Neural progenitor cell (in vitro differentiated cells): ENCODE measurements around the gene PCSK2. TPM values are rescaled to one million over a fixed set of nuclear protein-coding genes. Genes with fewer than 3 reads are reported as not detected.

Source experiments
- DNase-seq: peaks from one replicate; pipeline ENCODE4 v3.0.0-alpha.2; 2016; ENCODE audit warnings: low spot score
- H2AFZ ChIP-seq: fragments of 200-600 bp; sonication (generic); replicated peaks from 2 replicates; pipeline ENCODE4 v1.6.1; 2016; ENCODE audit warnings: antibody characterized with exemption
- H3F3A ChIP-seq: fragments of 200-600 bp; sonication (generic); 2 replicates; pipeline ENCODE4 v1.6.1; 2016; ENCODE audit warnings: antibody characterized with exemption, low read depth
- H3K27ac ChIP-seq: fragments of 200-600 bp; sonication (generic); 2 replicates; pipeline ENCODE4 v1.5.1; 2016; ENCODE audit warnings: mild to moderate bottlenecking
- H3K27me3 ChIP-seq: fragments of 200-600 bp; sonication (generic); 2 replicates; pipeline ENCODE4 v1.6.1; 2016; ENCODE audit warnings: mild to moderate bottlenecking, moderate library complexity
- H3K36me3 ChIP-seq: fragments of 200-600 bp; sonication (generic); 2 replicates; pipeline ENCODE4 v1.5.1; 2016
- H3K4me1 ChIP-seq: fragments of 200-600 bp; sonication (generic); 2 replicates; pipeline ENCODE4 v1.6.1; 2016; ENCODE audit warnings: mixed run types
- H3K4me2 ChIP-seq: fragments of 200-600 bp; sonication (generic); 2 replicates; pipeline ENCODE4 v1.6.1; 2016
- H3K4me3 ChIP-seq: fragments of 200-600 bp; sonication (generic); 2 replicates; pipeline ENCODE4 v1.5.1; 2016
- H3K79me2 ChIP-seq: fragments of 200-600 bp; sonication (generic); 2 replicates; pipeline ENCODE4 v1.6.1; 2016; ENCODE audit warnings: low read depth
- H3K9ac ChIP-seq: fragments of 200-600 bp; sonication (generic); 2 replicates; pipeline ENCODE4 v1.6.1; 2016
- H3K9me3 ChIP-seq: fragments of 200-600 bp; sonication (generic); 2 replicates; pipeline ENCODE4 v1.5.1; 2016; ENCODE audit warnings: low read depth
- H4K20me1 ChIP-seq: fragments of 200-600 bp; sonication (generic); 2 replicates; pipeline ENCODE4 v1.6.1; 2016; ENCODE audit warnings: low read depth
- H3K27ac Mint-ChIP-seq: 3 replicates; pipeline ENCODE4 v1.8.0; 2021; ENCODE audit warnings: mixed read lengths
- H3K27me3 Mint-ChIP-seq: 2 replicates; pipeline ENCODE4 v1.8.0; 2022; ENCODE audit warnings: low read depth, mild to moderate bottlenecking, inconsistent platforms, moderate library complexity, mixed read lengths; ENCODE audit not compliant: insufficient read depth
- H3K36me3 Mint-ChIP-seq: 3 replicates; pipeline ENCODE4 v1.8.0; 2021; ENCODE audit warnings: mixed read lengths
- H3K4me1 Mint-ChIP-seq: 3 replicates; pipeline ENCODE4 v1.8.0; 2021; ENCODE audit warnings: mixed read lengths
- H3K4me3 Mint-ChIP-seq: 3 replicates; pipeline ENCODE4 v1.8.0; 2021; ENCODE audit warnings: mild to moderate bottlenecking, moderate library complexity, mixed read lengths
- H3K9me3 Mint-ChIP-seq: 3 replicates; pipeline ENCODE4 v1.8.0; 2020; ENCODE audit warnings: mixed read lengths
- EZH2 ChIP-seq: fragments of 200-600 bp; sonication (generic); IDR thresholded peaks from 2 replicates; pipeline ENCODE4 v1.6.1; 2017; ENCODE audit warnings: antibody characterized with exemption, mild to moderate bottlenecking, moderate library complexity
- EZH2phosphoT487 ChIP-seq: fragments of 200-600 bp; sonication (generic); IDR thresholded peaks from 2 replicates; pipeline ENCODE4 v1.6.1; 2017; ENCODE audit warnings: antibody characterized with exemption
- total RNA-seq: library from RNA; depleted of rRNA; stranded (reverse); fragments of >200 nt; gene quantifications from 2 replicates; pipeline ENCODE4 v1.2.3, GENCODE V29; 2015; ENCODE audit warnings: low replicate concordance
- TF ChIP-seq, protein P1 (sequence below): fragments of 200-600 bp; sonication (generic); IDR thresholded peaks from 2 replicates; pipeline ENCODE4 v1.5.1; 2017; ENCODE audit warnings: antibody characterized with exemption, mild to moderate bottlenecking

The PCSK2 gene
- total RNA-seq, 1 donor from 2014 or later: 0.07 TPM

DNA sequence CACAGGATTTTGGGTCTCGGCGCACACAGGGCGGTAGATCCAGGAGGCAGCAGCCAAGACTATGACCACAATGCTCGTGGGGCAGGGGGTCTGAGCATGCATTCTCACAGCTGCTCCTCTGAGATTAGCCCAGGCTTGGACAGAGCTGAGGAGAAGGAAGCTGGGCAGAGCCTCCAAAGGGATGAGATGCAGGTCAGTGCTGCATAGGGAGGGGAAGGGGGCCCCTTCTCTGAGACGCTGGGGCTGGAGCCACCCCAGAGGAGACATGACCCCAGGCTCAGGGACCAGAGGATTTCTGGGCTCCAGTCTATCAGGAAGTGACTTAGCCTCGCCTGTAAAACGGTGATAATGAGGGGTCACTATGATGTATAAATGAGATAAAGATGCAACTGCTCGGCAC is 210.4 kb downstream of the PCSK2 start:
- Mint-ChIP-seq H3K9me3 (no peaks in the 10 kb centered on the region), H3K27me3 (peaks cover 7% of the 10 kb centered on the region), H3K36me3 (no peaks in the 10 kb centered on the region), H3K4me1 (no peaks in the 10 kb centered on the region), H3K27ac (no peak overlapping the region), H3K4me3 (no peak overlapping the region)
- H3F3A ChIP-seq: no peaks in the 10 kb centered on the region
- no peaks in the 10 kb centered on the region for H3K79me2 ChIP-seq
- H3K27me3 ChIP-seq: no peaks in the 10 kb centered on the region
- no peak overlapping the region for H3K4me2 ChIP-seq
- H3K4me1 ChIP-seq: no peaks in the 10 kb centered on the region
- no peak overlapping the region for H3K27ac ChIP-seq
- no peak overlapping the region for H3K9ac ChIP-seq
- no peak overlapping the region for H3K4me3 ChIP-seq
- H2AFZ ChIP-seq: no peak overlapping the region
- no peaks in the 10 kb centered on the region for H4K20me1 ChIP-seq
- H3K9me3 ChIP-seq: no peaks in the 10 kb centered on the region
- DNase-seq: no peak
- TF ChIP-seq EZH2 (no peak), EZH2phosphoT487 (no peak)
- TF ChIP-seq, protein P1, sequence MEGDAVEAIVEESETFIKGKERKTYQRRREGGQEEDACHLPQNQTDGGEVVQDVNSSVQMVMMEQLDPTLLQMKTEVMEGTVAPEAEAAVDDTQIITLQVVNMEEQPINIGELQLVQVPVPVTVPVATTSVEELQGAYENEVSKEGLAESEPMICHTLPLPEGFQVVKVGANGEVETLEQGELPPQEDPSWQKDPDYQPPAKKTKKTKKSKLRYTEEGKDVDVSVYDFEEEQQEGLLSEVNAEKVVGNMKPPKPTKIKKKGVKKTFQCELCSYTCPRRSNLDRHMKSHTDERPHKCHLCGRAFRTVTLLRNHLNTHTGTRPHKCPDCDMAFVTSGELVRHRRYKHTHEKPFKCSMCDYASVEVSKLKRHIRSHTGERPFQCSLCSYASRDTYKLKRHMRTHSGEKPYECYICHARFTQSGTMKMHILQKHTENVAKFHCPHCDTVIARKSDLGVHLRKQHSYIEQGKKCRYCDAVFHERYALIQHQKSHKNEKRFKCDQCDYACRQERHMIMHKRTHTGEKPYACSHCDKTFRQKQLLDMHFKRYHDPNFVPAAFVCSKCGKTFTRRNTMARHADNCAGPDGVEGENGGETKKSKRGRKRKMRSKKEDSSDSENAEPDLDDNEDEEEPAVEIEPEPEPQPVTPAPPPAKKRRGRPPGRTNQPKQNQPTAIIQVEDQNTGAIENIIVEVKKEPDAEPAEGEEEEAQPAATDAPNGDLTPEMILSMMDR: no peak
- no peaks in the 10 kb centered on the region for H3K36me3 ChIP-seq

DNA sequence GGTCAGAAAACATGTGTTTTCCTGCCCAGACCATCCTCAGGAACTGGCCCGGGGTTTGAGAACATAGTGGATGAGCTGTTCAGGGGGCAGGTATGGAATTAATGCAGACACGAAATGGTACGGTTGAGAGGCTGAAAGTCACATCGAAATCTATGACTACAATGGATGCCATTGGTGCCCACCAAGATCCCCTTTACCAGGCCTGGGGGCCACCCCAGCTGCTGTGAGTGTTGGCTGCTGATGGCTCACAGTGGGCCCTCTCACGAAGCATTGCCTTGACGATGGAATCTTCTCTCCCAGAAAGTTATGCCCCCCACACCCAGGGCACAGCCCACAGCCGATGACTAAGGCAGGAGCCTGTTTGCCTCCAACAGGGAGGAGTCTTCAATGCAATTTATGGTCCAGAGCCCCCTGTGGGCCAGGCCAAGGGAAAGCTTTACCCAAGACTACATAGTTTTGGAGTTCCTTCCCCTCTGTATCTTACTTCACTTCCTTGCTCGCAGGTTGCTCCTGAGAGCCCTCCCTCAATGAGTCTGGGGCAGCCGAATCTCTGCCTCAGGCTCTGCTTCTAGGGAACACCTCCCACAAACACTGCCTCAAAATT is 211.7 kb downstream of the PCSK2 start:
- H3K36me3 Mint-ChIP-seq: no peaks in the 10 kb centered on the region
- H3K27me3 ChIP-seq: no peaks in the 10 kb centered on the region
- H3F3A ChIP-seq: no peaks in the 10 kb centered on the region
- H3K9me3 Mint-ChIP-seq: no peaks in the 10 kb centered on the region
- no peak overlapping the region for H3K27ac ChIP-seq
- H3K36me3 ChIP-seq: no peaks in the 10 kb centered on the region
- H3K4me1 ChIP-seq: no peaks in the 10 kb centered on the region
- H3K4me1 Mint-ChIP-seq: no peaks in the 10 kb centered on the region
- peaks cover 10% of the 10 kb centered on the region for H3K27me3 Mint-ChIP-seq
- no peaks in the 10 kb centered on the region for H4K20me1 ChIP-seq
- H3K4me2 ChIP-seq: no peak overlapping the region
- TF ChIP-seq EZH2phosphoT487: no peak
- no peak for TF ChIP-seq EZH2
- TF ChIP-seq, protein P1: no peak
- no peak overlapping the region for H3K9ac ChIP-seq
- H3K4me3 Mint-ChIP-seq: no peak overlapping the region
- H2AFZ ChIP-seq: no peak overlapping the region
- H3K4me3 ChIP-seq: no peak overlapping the region
- peak overlapping the region; percentile 6 for H3K27ac Mint-ChIP-seq
- H3K9me3 ChIP-seq: no peaks in the 10 kb centered on the region
- DNase-seq: no peak
- H3K79me2 ChIP-seq: no peaks in the 10 kb centered on the region

DNA sequence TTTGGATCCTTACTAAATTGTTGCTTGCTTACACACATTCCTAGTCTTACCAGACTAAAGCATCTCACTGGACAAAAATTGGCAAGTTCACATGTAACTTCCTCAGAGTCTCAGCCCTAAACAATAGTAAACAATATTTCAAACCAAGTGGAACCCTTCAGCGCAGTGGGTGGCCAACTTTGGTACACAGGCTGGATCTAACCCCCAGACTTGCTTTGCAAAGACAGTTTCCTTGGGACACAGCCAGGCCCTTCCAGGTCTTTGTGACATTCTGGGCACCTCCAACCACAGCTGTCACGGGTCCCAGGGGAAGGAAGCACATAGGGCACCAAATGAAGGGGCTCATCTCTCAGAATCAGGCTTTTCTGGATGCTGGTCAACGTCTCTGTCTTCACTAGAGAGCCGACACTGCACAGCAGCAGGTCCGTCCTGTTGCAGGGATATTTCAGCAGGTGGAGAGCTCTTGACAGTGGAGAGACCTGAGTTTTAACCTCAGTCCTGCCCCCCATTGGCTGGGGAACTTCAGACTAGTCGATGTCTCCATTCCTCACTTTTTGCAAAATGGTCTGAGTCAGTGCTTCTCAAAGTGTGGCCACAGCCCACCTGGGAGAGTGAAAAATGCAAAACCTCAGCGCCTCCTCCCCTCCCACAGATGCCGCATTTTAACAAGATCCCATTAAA is 212.9 kb downstream of the PCSK2 start:
- H3K27ac Mint-ChIP-seq: no peak overlapping the region
- H2AFZ ChIP-seq: no peak overlapping the region
- no peaks in the 10 kb centered on the region for H3K4me1 Mint-ChIP-seq
- no peak for DNase-seq
- peaks cover 8% of the 10 kb centered on the region for H3K27me3 Mint-ChIP-seq
- H3K4me3 Mint-ChIP-seq: no peak overlapping the region
- H3K36me3 Mint-ChIP-seq: no peaks in the 10 kb centered on the region
- no peaks in the 10 kb centered on the region for H3K36me3 ChIP-seq
- H3K79me2 ChIP-seq: no peaks in the 10 kb centered on the region
- no peak for TF ChIP-seq EZH2phosphoT487
- TF ChIP-seq, protein P1: no peak
- no peaks in the 10 kb centered on the region for H3K9me3 Mint-ChIP-seq
- H3K27me3 ChIP-seq: no peaks in the 10 kb centered on the region
- H3K27ac ChIP-seq: no peak overlapping the region
- no peak overlapping the region for H3K4me3 ChIP-seq
- no peaks in the 10 kb centered on the region for H3K4me1 ChIP-seq
- H3F3A ChIP-seq: no peaks in the 10 kb centered on the region
- H3K9ac ChIP-seq: no peak overlapping the region
- H3K9me3 ChIP-seq: no peaks in the 10 kb centered on the region
- no peak overlapping the region for H3K4me2 ChIP-seq
- no peaks in the 10 kb centered on the region for H4K20me1 ChIP-seq
